SK-N-DZ (cell line): Measurements from ENCODE around the gene MRPL19.

ENCODE experiments used
- DNase-seq: peaks from one replicate; pipeline ENCODE4 v3.0.0-alpha.2; 2015; ENCODE audit warnings: low spot score

MRPL19 gene

DNA sequence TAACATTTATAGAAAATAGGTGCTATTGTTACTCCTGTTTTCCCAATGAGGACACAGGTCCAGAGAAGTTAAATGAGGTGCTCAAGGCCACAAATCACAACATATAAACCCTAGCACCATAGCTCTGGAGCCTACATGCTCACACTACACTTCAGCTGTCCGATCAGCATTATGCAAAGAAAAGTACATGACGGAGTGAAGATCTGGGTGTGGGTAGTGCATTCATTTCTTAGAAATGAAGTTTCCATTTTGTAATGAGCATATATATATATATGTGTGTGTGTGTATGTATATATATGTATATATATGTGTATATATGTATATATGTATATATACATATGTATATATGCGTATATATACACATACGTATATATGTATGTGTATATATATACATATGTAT, 30.2 kb upstream of the MRPL19 start:
- DNase-seq = no peak

DNA sequence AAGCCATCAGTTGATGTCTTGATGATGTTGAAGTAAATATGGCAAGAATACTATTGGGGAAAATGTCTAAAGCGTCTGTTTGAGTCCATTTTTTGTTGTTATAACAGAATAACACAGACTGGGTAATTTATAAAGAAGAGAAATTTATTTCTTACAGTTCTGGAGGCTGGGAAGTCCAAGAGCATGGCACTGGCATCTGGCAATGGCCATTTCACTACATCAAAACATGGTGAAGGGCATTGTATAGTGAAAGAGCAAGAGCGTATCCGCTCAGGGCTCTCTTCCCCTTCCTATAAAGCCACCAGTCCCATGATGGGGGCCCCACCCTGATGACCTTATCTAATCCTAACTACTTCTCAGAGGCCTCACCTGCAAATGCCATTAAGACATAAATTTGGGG, 29.6 kb upstream of the MRPL19 start:
- DNase-seq = no peak

DNA sequence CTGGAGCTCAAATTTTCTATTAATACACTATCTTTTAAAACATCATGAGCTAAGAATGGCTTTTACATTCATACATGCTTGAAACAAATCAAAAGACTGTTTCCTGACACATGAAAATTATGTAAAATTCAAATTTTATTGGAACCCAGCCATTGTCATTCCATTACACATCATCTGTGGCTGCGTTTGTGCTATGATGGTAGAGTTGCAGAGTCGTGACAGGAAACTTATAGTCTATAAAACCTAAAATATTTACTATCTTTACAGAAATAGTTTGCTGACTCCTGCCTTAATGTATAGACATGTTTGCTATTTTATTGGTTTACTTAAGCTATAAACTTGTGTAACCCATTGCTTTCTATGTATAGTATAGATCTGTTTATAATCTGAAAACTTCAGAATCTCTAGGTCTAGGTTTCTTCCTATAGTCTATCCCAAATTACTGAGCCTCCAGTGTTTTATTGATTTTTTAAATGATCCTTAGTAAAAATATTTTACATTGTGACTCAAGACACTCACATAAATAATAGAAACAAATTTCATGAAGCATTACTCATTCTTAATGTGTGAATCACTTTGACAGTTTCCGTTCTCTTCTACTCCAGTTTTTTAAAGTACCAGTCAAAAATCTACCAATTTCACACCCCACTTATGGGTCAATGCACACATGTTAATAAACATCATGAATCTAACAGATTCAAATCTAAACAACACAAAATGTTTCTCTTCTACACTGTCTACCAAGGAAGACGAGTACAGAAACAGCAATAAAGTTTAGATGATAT, 26.4 kb upstream of the MRPL19 start:
- DNase-seq = no peak

DNA sequence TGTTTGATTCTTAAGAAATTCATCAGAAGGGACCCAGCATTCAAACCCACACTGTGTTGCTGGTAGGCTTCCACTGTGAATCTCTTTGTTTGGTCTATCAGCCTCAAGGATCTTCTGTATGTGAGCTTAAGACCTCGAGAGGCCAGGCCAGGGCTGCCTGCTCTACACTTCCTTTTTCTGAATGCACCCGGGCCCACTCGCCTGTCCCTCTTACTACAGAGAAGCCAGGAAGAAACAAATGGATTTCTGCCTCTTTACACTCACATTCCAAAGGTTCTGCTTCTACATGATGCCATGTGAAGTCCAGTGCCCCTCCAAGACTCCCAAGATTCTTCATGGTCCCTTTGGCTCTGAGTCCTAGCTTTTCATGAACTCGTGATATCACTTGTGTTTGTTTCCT, 25.4 kb upstream of the MRPL19 start:
- DNase-seq = no peak

DNA sequence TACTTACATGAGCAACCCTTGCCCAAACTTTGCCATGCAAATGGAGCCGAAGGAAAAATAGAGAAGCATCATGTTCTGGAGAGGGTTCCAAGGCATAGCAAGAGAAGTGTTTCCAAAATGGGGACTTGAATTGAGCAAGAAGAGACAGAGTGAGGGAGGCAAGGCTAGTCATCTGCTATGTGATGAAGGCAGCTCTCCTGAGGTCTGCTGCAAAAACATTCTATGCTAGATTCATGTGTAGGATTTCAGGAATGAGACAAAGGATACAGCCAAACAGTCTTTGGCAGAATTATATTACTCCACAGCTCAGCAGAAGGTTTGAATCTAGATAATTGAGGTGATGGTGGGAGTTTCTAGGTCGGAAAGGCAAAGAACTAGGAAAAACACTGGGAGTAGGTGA, 24.1 kb upstream of the MRPL19 start:
- no peak for DNase-seq

DNA sequence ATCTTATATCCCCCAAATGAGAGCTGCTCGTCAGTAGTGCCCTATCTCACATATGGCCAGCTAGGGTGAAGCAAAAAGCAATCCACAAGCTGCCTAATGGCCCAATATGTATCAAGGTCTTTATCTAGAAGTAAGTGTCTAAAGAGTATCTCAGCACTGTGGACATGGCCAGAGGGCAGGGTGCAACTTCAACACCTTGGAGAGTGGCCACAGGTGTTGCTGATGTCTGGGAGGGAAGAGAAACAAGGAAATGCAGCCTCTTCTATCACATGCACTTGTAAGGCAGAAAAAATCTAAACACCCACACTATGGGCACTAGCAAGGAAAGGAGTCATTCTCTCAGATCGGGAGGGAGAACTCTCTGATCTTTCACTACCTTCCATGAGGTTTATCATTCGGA, 23.7 kb upstream of the MRPL19 start:
- DNase-seq = no peak

DNA sequence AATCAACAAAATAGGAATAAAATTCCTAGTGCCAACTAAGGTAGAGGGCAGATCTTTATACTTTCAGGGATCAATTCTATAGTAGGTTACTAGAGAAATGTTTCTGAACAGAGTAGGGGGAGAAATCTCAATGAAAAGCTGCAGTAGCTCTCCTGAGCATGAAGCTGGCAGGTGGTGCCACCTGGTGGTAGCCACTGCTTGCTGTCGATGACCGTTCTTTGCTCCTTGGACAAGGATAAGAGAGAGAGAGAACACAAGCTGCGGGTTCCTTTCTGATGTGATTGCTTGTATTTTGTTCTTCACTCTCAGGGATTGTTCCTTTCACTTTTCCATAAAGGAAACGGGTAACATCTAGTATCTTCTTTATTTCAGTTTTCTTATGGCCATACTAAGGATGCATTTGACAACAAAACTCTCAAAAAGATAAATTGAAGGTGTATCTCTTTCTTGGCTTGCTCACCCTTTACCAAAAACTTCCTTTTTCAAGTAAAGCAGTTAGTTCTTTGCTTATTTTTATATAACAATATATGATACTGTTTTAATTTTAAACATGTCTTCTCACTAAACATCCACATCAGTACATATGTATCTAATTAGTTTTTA, 18.6 kb upstream of the MRPL19 start:
- DNase-seq = peak; percentile 73

DNA sequence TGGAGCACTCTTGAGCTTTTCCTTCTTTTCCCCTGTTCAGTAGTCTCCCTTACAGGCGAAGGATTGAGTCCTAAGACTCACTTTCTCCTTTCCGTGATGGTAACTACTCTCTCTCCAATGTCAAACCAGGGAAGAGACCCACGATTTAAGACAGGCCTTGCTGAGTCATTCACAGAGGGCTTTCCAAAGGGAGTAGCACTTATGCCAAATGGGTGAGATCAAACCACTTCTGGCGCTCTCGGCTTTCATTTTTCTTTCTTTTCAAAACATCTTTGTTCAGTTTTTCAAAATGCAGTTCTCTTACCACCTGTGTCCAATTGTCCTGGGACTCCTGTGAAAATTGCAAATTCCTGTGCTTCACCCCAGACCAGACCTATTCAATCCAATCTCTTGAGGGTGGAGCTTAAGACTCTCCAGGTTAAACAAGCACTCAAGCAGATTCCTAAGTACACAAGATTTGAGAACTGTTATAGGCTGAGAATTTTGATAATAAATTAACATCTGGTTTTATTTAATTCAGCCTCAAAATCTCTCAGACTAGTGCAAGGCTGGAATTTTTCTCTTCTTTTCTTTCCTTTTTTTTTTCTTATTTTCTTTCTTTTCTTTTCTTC, 14.4 kb upstream of the MRPL19 start:
- DNase-seq = no peak

DNA sequence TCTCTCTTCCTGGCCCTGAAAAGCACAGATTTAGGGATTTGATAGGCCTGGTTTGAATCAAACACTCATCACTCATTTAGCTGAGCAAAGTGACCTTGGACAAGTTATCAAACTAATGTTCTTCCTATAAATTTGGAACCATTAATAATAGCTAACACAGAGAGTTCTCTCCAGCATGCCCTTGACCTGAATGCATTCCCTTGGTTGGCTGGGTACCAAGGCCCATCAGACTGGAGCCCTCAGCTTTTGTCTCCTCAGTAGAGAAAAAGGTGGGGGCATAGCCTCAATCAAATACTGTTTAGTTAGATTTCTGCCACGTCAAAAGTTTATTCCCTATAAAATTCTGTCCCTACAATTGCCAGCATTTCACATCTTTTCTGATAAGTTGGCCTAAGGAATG, 13.8 kb upstream of the MRPL19 start:
- no peak for DNase-seq

DNA sequence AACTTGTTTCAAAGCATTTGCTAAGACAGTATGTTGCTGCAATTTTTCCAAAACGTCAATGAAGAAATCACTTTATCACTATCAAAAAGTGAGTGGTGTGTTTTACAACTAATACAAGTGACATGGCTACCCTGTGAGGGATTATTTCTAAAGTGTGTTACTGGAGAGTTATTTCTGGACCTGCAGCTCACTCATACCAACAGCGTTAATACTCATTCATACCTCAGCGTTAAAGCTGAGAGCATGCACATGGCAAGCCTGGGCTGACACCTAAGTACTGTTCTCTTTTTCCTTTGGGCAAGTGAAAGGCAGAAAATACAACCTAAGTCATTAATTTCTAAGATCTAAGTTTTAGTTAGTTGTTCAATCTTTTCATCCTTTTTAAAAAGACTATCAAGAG, 13.0 kb upstream of the MRPL19 start:
- no peak for DNase-seq

DNA sequence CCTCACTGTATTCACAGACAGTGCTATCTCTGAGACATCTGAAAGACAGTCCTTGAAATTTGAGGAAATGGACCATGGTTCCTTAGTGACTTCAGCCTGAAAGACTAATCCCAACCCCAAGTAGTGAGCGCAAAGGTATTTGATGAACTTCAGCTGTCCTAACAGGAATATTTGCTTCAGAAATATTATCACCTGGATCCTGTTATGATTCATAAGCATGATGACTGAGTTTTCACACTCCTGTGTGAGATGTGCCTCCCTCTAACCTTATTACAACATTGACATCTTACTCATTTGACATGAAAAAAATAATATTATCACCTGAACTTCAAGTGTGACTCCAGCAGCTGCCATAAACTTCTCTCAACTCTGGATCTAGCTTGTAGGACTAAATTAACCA, 11.6 kb upstream of the MRPL19 start:
- no peak for DNase-seq

DNA sequence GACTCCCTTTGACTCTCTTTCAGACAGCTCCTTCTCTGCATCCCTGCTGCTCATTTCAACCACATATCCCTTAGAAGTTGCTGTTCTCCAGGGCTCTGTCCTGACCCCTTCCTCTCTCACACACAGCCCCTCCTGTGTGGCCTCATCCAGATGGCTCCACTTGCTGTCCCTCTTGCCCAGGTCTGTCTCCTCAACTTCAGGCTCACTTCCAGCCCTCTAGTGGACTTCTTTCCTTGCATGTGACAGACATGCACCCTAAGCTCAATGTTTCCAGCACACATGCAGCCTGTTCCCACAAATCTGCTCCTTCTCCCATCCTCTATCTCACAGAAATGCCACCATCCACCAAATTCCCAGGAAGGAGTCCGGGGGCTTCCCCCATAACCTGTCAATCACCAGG, 9.0 kb upstream of the MRPL19 start:
- DNase-seq = peak; percentile 7

DNA sequence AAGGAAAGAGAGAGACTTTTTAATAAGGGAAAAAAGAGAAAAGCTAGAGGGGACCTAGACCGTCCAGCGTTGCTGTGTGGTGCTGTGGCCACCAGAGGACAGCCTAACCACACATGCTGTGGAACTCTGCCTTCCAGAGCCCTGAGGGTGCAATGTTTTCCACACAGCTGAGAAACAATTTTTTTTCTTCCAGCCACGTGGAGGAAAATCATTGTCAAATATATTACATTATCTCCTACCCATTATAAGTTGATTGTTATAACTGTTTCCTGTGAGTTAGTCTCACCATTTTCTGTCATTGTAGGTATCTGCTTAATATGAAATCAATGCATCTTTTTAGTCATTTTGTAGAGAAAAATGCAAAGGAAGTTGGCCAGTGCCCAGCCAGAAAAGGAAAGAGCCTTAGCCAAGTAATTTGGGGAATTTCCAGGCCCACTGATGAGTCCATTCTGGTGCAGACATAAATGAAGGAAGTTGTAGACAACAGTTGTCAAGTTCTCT, 5.9 kb upstream of the MRPL19 start:
- DNase-seq = peak; percentile 37

DNA sequence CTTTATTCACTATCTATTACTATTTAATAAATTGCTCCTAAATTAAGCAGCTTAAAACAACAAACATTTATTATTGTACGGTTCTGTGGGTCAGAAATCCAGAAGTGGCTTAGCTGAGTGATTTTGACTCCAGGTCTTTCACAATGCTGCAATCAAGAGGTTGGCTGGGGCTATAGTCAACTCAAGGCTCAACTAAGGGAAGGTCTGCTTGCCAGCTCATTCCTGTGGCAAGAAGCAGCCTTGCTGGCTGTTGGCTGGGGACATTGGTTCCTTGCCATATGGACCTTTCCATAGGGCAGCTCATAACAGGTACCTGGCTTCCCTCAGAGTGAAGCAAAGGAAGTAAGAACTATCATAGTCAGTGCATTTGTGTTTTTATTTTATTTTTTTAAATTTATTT, 5.0 kb upstream of the MRPL19 start:
- no peak for DNase-seq

DNA sequence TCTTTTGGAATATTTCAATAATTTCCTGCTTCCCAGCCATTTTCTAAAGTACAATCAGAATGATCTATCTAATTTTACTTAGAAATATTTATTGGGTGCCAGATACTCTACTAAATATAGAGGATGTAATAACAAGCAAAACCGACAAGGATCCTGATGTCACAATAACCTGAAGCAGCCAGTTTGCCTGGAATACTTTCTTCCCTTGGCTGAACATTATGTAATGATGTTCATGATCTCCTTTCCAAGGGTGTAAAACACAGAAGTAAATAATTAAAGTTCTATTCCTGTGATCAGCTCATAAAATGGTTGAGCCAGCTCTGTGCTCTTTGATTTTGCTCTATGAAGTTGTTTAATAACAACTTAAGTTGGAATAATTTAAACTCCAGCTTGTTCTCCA, 2.6 kb upstream of the MRPL19 start:
- no peak for DNase-seq

DNA sequence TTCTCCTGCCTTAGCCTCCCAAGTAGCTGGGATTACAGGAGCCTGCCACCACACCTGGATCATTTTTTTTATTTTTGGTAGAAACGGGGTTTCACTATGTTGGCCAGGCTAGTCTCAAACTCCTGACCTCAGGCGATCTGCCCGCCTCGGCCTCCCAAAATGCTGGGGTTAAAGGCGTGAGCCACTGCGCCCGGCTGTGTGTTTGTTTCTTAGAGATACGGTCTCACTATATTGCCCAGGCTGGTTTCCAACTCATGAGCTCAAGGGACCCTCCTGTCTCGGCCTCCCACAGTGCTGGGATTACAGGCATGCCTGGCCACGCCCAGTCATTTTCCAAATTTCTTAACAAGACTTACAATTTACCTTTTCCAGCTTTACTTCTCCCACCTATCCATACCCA, 940 bp upstream of the MRPL19 start:
- no peak for DNase-seq

DNA sequence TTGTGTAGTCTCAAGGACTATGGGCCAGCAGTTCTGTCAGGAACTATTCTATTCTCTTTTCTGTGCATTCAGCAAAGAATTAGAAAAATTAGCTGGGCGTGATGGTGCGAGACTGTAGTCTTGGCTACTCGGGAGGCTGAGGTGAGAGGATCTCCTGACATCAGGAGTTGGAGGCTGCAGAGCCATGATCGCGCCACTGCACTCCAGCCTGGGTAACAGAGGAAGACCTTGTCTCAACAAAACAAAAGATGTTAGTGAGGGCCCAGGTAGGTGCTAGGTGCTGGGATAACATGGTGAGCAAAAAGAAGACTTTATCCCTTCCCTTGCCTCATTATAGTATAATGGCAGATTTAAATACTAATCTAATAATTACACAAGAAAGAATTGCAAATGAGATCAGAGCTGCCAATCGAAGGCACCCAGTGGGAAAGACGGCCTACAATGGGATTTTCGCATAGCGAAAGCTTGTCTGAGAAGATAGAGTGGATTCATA, 447 bp upstream of the MRPL19 start:
- DNase-seq = no peak

DNA sequence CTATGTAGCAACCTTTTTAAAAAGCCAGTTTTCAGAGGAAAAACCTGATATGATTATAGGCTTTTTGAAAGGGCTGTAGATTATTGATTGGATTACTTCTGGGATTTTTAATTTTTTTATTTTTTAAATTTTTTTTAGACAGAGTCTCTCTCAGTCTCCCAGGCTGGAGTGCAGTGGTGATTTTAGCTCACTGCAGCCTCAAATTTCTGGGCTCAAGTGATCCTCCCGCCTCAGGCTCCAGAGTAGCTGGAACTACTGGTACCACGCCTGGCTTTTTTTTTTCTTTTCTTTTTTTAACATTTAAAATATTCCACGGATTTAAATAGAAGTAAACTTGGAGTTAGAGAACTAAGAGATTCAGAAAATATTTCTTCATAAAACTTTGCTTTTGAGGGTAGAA, 1.2 kb downstream of the MRPL19 start:
- DNase-seq = no peak

DNA sequence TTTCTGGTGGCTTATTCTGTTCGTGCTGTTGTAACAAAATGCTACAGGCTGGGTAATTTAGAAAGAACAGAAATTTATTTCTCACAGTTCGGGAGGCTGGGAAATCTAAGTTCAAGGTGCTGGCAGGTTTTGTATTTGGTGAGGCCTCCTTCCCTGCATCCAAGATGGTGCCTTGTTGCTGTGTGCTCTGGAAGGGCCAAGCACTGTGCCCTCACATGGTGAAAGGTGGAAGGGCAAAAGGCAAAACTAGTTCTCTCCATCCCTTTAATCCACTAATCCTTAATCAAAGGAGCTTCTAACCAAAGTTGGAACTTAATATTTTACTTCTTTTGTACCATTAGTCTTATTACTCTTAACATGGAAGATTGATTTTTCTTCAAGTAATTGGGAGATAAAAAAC, 7.4 kb downstream of the MRPL19 start:
- no peak for DNase-seq

DNA sequence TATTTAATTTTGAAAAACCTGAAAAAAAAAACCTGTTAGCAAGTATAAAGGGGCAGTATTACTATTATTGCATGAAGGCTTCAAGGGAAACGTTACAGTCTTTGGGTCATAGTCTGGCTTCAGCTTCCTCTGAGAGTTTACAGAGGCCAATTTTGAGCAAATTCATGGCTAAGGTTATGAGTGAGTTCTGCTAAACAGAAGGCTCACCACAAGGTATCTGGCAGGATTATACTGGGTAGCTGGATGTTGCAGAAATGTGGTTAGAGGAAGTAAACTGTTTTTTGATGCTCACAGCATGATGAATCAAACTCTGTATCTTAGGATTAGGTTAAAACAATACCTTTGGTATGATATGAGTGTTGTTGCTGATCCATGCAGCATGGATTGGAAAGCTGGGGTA, 9.3 kb downstream of the MRPL19 start:
- DNase-seq = no peak

DNA sequence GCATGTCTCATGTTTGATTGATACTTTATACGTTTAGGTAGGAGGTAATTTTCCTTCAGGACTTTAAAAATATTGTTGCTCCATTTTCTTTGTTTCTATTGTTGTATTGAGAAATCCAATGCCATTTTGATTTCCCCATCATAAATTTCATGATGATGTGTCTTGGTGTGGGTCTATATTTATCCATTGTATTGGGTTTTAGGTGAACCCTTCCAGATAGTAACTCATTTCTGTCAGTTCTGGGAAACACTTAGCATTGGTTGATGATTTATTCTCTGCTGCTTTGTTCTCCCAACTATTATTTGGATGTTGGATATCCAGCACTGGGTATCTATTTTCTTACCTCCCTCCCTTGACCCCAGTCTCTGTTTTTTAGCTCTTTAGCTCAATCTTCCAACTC, 10.0 kb downstream of the MRPL19 start:
- DNase-seq = no peak

DNA sequence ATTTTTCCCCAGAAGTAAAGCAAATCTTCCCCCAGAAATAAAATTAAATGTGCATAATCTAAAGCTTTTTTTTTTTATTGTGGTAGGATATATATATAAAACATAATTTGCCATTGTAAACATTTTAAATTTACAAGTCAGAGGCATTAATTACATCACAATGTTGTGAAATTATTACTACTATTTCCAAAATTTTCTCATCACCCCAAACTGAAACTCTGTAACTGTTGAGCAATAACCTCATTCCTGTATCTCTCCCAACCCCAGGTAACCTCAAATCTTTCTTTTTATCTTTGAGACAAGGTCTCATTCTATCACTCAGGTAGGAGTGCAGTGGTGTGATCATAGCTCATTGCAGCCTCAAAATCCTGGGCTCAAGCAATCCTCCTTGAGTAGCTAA, 11.2 kb downstream of the MRPL19 start:
- DNase-seq = no peak

DNA sequence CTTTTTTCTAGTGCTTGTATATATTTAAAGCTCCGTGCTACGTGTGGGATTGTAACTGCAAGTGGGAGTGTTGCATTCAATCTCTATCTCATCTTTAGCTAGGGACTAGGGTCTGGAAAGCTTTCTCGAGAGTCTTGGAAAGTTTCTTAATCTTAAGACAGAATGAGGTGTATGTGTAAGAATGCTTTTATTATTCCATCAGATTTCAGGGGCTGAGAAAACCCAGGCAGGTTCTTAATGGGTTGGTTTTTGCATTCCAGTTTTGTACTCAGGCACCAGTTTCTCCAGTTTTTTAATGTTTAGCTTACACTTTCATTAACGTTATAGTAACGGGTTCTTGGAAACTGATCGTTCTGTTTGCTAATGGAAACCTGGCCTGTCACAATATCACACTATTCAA, 20.3 kb downstream of the MRPL19 start:
- no peak for DNase-seq
